Activated effector memory CD4-positive, alpha-beta T cell treated with Interleukin-2 at 50 U/mL for 16 hours (primary cell): ENCODE measurements around the gene ENTPD6.
"Not testable (repeated sequence)": the region's sequence is repeated elsewhere in the genome, so short reads cannot be mapped to it uniquely, and the experiment has no call there.

Source experiments
- DNase-seq: peaks from one replicate; pipeline ENCODE4 v3.0.0-alpha.2; 2020

The ENTPD6 gene

GRCh38 chr20:25225642-25226432, 30.3 kb downstream of the ENTPD6 start:
- DNase-seq, result no peak

- DNase-seq, result no peak
Measured at GRCh38 chr20:25226433-25227316, 31.2 kb downstream of the ENTPD6 start.

- DNase-seq, result no peak
Measured at GRCh38 chr20:25227317-25227831, 31.9 kb downstream of the ENTPD6 start.

GRCh38 chr20:25229486-25230165, 34.1 kb downstream of the ENTPD6 start:
- no peak for DNase-seq

- no peak for DNase-seq
Measured at GRCh38 chr20:25230166-25230831, 34.8 kb downstream of the ENTPD6 start.

- no peak for DNase-seq
Measured at GRCh38 chr20:25233016-25233772, 37.7 kb downstream of the ENTPD6 start.

GRCh38 chr20:25234009-25234849, 38.7 kb downstream of the ENTPD6 start:
- not testable (repeated sequence) for DNase-seq

GRCh38 chr20:25236450-25237304, 41.2 kb downstream of the ENTPD6 start:
- DNase-seq, result no peak

GRCh38 chr20:25237610-25238318, 42.3 kb downstream of the ENTPD6 start:
- no peak for DNase-seq

GRCh38 chr20:25238319-25239037, 43.0 kb downstream of the ENTPD6 start:
- DNase-seq, result no peak

GRCh38 chr20:25239387-25240370, 44.2 kb downstream of the ENTPD6 start:
- DNase-seq, result no peak

GRCh38 chr20:25240851-25241658, 45.5 kb downstream of the ENTPD6 start:
- DNase-seq, result not testable (repeated sequence)

GRCh38 chr20:25241659-25241955, 46.1 kb downstream of the ENTPD6 start:
- DNase-seq, result not testable (repeated sequence)

GRCh38 chr20:25242231-25242630, 46.7 kb downstream of the ENTPD6 start:
- no peak for DNase-seq

GRCh38 chr20:25243416-25243979, 48.0 kb downstream of the ENTPD6 start:
- no peak for DNase-seq

GRCh38 chr20:25244976-25245375, 49.5 kb downstream of the ENTPD6 start:
- no peak for DNase-seq
